ENCODE data around the gene IFI30.

IFI30 gene

GRCh38 chr19:18131841-18132596 lies 41.6 kb upstream of the IFI30 start:
- no peak for DNase-seq (ENCODE audit: low spot score)
- in situ Hi-C loops (cut with MboI; ENCODE audit: low pct_unique_long_range_greater_than_20kb, low sequenced_read_pairs, unreplicated experiment), result no loop called here
- TF ChIP-seq CTCF (IDR thresholded peaks at IDR 0.05; ENCODE audit: extremely low read depth, insufficient read depth, missing control alignments), result no peak

GRCh38 chr19:18135712-18136584 lies 37.7 kb upstream of the IFI30 start:
- no peak for TF ChIP-seq CTCF (IDR thresholded peaks at IDR 0.05; ENCODE audit: extremely low read depth, insufficient read depth, missing control alignments)
- no peak for DNase-seq (ENCODE audit: low spot score)
- in situ Hi-C loops (cut with MboI; ENCODE audit: low pct_unique_long_range_greater_than_20kb, low sequenced_read_pairs, unreplicated experiment), result no loop called here

DNA sequence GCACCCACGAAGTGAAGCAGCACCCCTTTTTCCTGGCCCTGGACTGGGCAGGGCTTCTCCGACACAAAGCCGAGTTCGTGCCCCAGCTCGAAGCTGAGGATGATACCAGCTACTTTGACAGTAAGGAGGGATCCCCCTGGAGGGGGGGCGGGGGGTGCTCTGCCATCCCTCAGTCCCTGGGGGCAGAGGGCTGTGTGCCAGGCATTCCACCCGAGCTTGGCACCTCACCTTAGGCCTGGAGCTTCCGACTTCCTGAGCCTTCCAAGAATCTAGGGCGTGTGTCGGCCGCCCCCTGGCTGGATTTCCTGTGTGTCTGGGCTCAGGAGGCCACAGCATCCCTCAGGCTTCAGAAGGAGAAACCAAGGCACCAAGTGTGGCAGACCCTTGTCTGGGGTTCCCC lies 36.4 kb upstream of the IFI30 start:
- in situ Hi-C loops (cut with MboI; ENCODE audit: low pct_unique_long_range_greater_than_20kb, low sequenced_read_pairs, unreplicated experiment), result no loop called here
- TF ChIP-seq CTCF (IDR thresholded peaks at IDR 0.05; ENCODE audit: extremely low read depth, insufficient read depth, missing control alignments), result no peak
- no peak for DNase-seq (ENCODE audit: low spot score)

- no peak for TF ChIP-seq CTCF (IDR thresholded peaks at IDR 0.05; ENCODE audit: extremely low read depth, insufficient read depth, missing control alignments)
- in situ Hi-C loops (cut with MboI; ENCODE audit: low pct_unique_long_range_greater_than_20kb, low sequenced_read_pairs, unreplicated experiment), result no loop called here
- DNase-seq (ENCODE audit: low spot score), result no peak
These were observed 35.8 kb upstream of the IFI30 start for GRCh38 chr19:18137657-18138339.

DNA sequence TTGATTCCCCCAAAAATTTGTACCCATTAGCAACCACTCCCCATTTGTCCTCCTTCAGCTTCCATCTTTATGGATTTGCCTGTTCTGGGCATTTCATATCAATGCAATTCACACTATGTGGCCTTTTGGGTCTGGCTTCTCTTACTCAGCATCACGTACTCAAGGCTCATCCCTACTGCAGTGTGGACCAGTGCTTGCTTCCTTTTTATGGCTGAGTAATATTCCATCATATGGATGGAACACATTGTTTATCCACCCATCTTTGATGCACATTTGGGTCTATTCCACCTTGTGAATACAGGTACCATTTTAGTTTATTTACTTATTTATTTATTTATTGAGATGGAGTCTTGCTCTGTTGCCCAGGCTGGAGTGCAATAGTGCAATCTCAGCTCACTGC lies 33.1 kb upstream of the IFI30 start:
- in situ Hi-C loops (cut with MboI; ENCODE audit: low pct_unique_long_range_greater_than_20kb, low sequenced_read_pairs, unreplicated experiment), result no loop called here

More for the DNA sequence above, 33.1 kb upstream of the IFI30 start:
- no peak for DNase-seq (ENCODE audit: low spot score)
- TF ChIP-seq CTCF (IDR thresholded peaks at IDR 0.05; ENCODE audit: extremely low read depth, insufficient read depth, missing control alignments), result no peak
